CD4-positive, alpha-beta T cell (primary cell): Measurements from ENCODE around the gene PCSK1. TPM values are rescaled to one million over a fixed set of nuclear protein-coding genes. Genes with fewer than 3 reads are reported as not detected.

Experiments
- ATAC-seq: fragments of 200-7000 bp; cut with Tn5 transposase; one replicate; pipeline ENCODE4 v1.10.0; 2022; ENCODE audit warnings: mild to moderate bottlenecking; ENCODE audit not compliant: poor library complexity
- CTCF ChIA-PET: fragments of 350-600 bp; sonication (Branson Sonifier 250); formaldehyde crosslinking; loops from one replicate; lab custom pipeline; 2021; ENCODE audit warnings: antibody characterized with exemption, inconsistent platforms; lab: Charles Lee
- POLR2A ChIA-PET: fragments of 350-600 bp; sonication (Branson Sonifier 250); formaldehyde crosslinking; loops from one replicate; lab custom pipeline; 2021; ENCODE audit warnings: antibody characterized with exemption, inconsistent platforms; lab: Charles Lee
- DNase-seq, 14 experiments: peaks; one replicate each; pipeline ENCODE4 v3.0.0-alpha.2; 2013 to 2020; ENCODE audit warnings: mixed read lengths in 2 of 14
- H3K27ac ChIP-seq, 2 donors: one replicate each; pipeline versions ENCODE4 v1.5.1 to v1.7.0; 2013; ENCODE audit warnings: low read length in 2 of 2, low read depth in 1 of 2, mild to moderate bottlenecking in 1 of 2
- H3K27me3 ChIP-seq, 2 experiments: 1 replicate in 1 of 2; 2 replicates in 1 of 2; pipeline versions ENCODE4 v1.6.1 to v1.7.0; 2013; ENCODE audit warnings: low read length in 2 of 2, control low read depth in 1 of 2, mild to moderate bottlenecking in 1 of 2, moderate library complexity in 1 of 2; ENCODE audit not compliant: insufficient read depth in 2 of 2, control insufficient read depth in 1 of 2
- H3K36me3 ChIP-seq: one replicate; pipeline ENCODE4 v1.6.1; 2013; ENCODE audit warnings: low read length, control low read depth; ENCODE audit not compliant: insufficient read depth
- H3K4me1 ChIP-seq: one replicate; pipeline ENCODE4 v1.6.1; 2013; ENCODE audit warnings: low read length, control low read depth; ENCODE audit not compliant: insufficient read depth
- H3K4me3 ChIP-seq: one replicate; pipeline ENCODE4 v1.5.1; 2013; ENCODE audit warnings: mild to moderate bottlenecking, low read length, moderate library complexity
- H3K9me3 ChIP-seq, 2 experiments: 1 replicate in 1 of 2; 2 replicates in 1 of 2; pipeline versions ENCODE4 v1.6.1 to v1.7.0; 2013; ENCODE audit warnings: low read length in 2 of 2, mild to moderate bottlenecking in 2 of 2, control low read depth in 1 of 2, moderate library complexity in 1 of 2; ENCODE audit not compliant: control insufficient read depth in 1 of 2, insufficient read depth in 1 of 2
- H3K27ac Mint-ChIP-seq: one replicate; pipeline ENCODE4 v1.8.0; 2020; ENCODE audit warnings: mixed read lengths
- H3K27me3 Mint-ChIP-seq: one replicate; pipeline ENCODE4 v1.8.0; 2021; ENCODE audit warnings: mixed read lengths
- H3K36me3 Mint-ChIP-seq: one replicate; pipeline ENCODE4 v1.8.0; 2021; ENCODE audit warnings: low read depth, mixed read lengths
- H3K4me1 Mint-ChIP-seq: one replicate; pipeline ENCODE4 v1.8.0; 2021; ENCODE audit warnings: low read depth, mixed read lengths
- H3K4me3 Mint-ChIP-seq: one replicate; pipeline ENCODE4 v1.8.0; 2020; ENCODE audit warnings: mild to moderate bottlenecking, mixed read lengths
- H3K9me3 Mint-ChIP-seq: one replicate; pipeline ENCODE4 v1.8.0; 2020; ENCODE audit warnings: mixed read lengths
- CTCF ChIP-seq: fragments of 200-600 bp; IDR thresholded peaks from one replicate; pipeline ENCODE4 v1.8.0; 2022; ENCODE audit warnings: antibody characterized with exemption, mild to moderate bottlenecking
- intact Hi-C, 2 experiments: fragments of 100-400 bp; cut with DNase I in 1 of 2; cut with micrococcal nuclease in 1 of 2; formaldehyde crosslinking; loops; one replicate each; pipeline versions ENCODE4 v1.15.1 to v1.9.0; 2023 to 2025; cut with DNase I, micrococcal nuclease
- polyA plus RNA-seq, 2 donors: library from polyadenylated mRNA; unstranded; fragments of 120-200 nt; gene quantifications; one replicate each; pipeline ENCODE4 v1.2.1, GENCODE V29; 2013
- total RNA-seq, 174 experiments: library from RNA in 2 of 174; stranded (reverse) in 2 of 174; gene quantifications; one replicate each; pipeline ENCODE4 v1.2.3 and lab custom pipeline; 2021 to 2026

The PCSK1 gene
- total RNA-seq, result not detected
- not detected for polyA plus RNA-seq (2013, experiment 1 of 2)
- polyA plus RNA-seq (2013, experiment 2 of 2), result 0.01 TPM
- total RNA-seq (lab: John Stamatoyannopoulos, UW), result 0 to 0.17 (median 0) reads per million in 172 experiments

- intact Hi-C loops, result no loop called here
- H3K4me3 Mint-ChIP-seq, result no peak within 1 kb of the TSS
- Histone ChIP-seq H3K36me3 (no peaks in the 10 kb centered on the region), H3K4me3 (no peak within 1 kb of the TSS), H3K27me3 (peaks cover 37 to 73% of the 10 kb centered on the region in 2 experiments), H3K9me3 (peaks cover 0 to 19% of the 10 kb centered on the region in 2 experiments), H3K27ac (no peak within 1 kb of the TSS), H3K4me1 (no peaks in the 10 kb centered on the region)
- ChIA-PET CTCF (no interaction called here), POLR2A (no interaction called here)
- ATAC-seq (no peak), DNase-seq (no peak)
- H3K27me3 Mint-ChIP-seq, result peaks cover 79% of the 10 kb centered on the region
- TF ChIP-seq CTCF, result no peak
- no peaks in the 10 kb centered on the region for H3K36me3 Mint-ChIP-seq
- H3K9me3 Mint-ChIP-seq, result no peaks in the 10 kb centered on the region
- no peak within 1 kb of the TSS for H3K27ac Mint-ChIP-seq
- peaks cover 11% of the 10 kb centered on the region for H3K4me1 Mint-ChIP-seq
Observed at GRCh38 chr5:96433066-96433447, at the start of gene PCSK1. PCSK1 (minus strand) TSS chr5:96433248; CDS start chr5:96433042, 206 bp downstream.

- H3K4me3 Mint-ChIP-seq, result no peak overlapping the region
- intact Hi-C loops, result no loop called here
- ATAC-seq, result no peak
Observed at GRCh38 chr5:96481867-96482266, 48.8 kb upstream of the PCSK1 start.

GRCh38 chr5:96481009-96481786 lies 48.1 kb upstream of the PCSK1 start:
- H3K4me3 Mint-ChIP-seq, result no peak overlapping the region
- no peak for TF ChIP-seq CTCF
- Histone ChIP-seq H3K4me3 (no peak overlapping the region), H3K27me3 (no peaks in the 10 kb centered on the region), H3K9me3 (no peaks in the 10 kb centered on the region), H3K27ac (no peak overlapping the region), H3K36me3 (no peaks in the 10 kb centered on the region), H3K4me1 (no peaks in the 10 kb centered on the region)
- no peak overlapping the region for H3K27ac Mint-ChIP-seq
- ChIA-PET CTCF (no interaction called here), POLR2A (no interaction called here)
- DNase-seq, result no peak
- H3K4me1 Mint-ChIP-seq, result no peaks in the 10 kb centered on the region
- H3K36me3 Mint-ChIP-seq, result no peaks in the 10 kb centered on the region
- no peaks in the 10 kb centered on the region for H3K9me3 Mint-ChIP-seq
- intact Hi-C loops, result no loop called here
- peaks cover 10% of the 10 kb centered on the region for H3K27me3 Mint-ChIP-seq
- no peak for ATAC-seq

More at GRCh38 chr5:96481867-96482266, 48.8 kb upstream of the PCSK1 start:
- Mint-ChIP-seq H3K27ac (no peak overlapping the region), H3K36me3 (no peaks in the 10 kb centered on the region), H3K9me3 (no peaks in the 10 kb centered on the region), H3K4me1 (no peaks in the 10 kb centered on the region), H3K27me3 (peaks cover 16% of the 10 kb centered on the region)
- TF ChIP-seq CTCF, result no peak
- H3K4me3 ChIP-seq, result no peak overlapping the region
- H3K27me3 ChIP-seq, result no peaks in the 10 kb centered on the region
- no peak overlapping the region for H3K27ac ChIP-seq
- DNase-seq, result no peak
- no peaks in the 10 kb centered on the region for H3K36me3 ChIP-seq
- ChIA-PET CTCF (no interaction called here), POLR2A (no interaction called here)
- no peaks in the 10 kb centered on the region for H3K4me1 ChIP-seq
- no peaks in the 10 kb centered on the region for H3K9me3 ChIP-seq
